HG02981 (cell line): ENCODE data around the gene OR52I2.

ENCODE experiments used
- ATAC-seq: cut with Tn5 transposase; IDR thresholded peaks from one replicate; pipeline ENCODE4 v1.9.1; 2021; ENCODE audit warnings: mild to moderate bottlenecking, moderate library complexity; ENCODE audit not compliant: unreplicated experiment

Gene OR52I2

DNA sequence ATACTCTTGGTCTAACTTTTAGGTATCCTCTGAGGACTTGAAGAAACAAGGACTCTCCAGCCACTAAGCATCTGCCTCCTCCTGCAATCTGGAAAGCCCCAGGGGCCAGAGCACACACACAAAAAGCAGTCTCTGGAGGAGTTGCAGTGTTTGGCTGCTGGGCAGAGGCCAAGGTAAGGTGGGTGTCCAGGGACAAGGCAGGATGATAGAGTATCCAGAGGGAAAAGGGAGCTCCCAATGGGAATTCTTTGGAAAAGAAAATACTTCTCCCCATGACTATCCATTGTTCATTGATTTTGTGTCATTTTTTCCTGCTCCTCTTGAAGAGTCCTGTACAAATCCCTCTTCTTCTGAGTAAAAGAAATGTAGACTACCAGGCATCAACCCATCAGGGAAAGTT, at the start of gene OR52I2:
TSS of gene OR52I2 (plus strand) at position 301 of the 400 bp plus-strand sequence.
- ATAC-seq = no peak

DNA sequence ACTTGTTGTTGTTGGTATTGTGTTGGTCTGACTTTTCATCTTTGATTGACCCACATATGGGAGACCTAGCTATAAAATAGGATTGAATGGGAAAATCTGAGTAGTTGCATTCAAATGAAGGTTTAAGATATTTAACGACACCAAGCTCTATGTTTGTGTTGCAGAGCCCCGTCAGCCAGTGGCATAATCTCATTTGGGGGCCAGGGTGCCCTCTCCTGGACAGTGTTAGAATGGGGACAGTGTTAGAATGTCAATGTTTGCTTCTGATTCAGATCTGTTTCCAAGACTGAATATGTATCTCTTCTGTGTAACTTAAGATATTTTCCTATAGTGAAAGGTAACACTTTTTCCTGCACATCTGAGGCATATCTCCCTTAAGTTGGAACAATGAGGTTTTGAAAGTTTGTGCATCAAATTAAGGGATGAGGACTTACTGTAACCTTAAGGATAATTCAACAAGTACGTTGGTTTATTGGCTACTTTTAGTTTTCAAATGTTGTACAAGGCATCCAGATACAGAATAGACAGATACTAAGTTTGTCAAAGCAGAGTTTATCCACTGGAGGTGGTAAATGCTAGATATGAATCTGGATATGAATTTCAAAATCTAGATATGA, 41.8 kb upstream of the OR52I2 start:
- ATAC-seq = no peak

DNA sequence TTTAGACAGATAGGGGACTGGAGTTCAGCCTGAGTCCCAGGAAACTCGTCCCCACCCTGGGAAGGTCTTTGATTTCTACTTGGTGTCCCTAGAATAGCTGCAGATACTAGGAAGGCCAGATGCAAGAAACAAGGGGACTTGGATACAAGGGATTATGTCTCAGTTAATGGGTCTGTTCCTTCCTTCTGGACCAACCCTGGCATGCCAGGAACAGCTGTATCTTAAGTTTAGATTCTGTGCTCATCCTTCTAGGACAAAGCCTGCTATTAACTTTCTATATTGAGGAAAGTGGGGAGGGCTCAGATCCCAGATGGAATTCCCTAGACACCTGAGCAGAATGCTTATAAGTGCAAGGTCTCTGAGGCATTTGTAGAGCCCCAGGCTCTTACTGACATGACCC, 40.5 kb upstream of the OR52I2 start:
- no peak for ATAC-seq

DNA sequence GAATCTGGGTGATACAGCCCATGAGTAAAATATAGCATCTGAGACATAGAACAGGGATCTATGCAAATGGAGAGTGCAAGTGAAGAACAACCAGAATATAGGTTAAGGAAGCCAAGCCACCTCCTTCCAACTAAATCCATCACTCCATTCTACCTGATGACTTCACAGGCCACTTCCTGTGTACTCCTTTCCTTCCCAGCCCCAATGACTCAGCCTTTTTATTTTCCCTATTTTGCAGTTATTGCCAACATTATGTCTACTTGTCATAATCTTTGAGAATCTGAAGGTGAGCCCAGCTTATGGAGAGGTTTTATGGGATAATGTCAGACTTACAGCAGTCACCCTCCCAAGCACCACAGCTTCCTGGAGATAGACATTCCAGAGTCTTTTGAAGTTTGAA, 38.0 kb upstream of the OR52I2 start:
- no peak for ATAC-seq

DNA sequence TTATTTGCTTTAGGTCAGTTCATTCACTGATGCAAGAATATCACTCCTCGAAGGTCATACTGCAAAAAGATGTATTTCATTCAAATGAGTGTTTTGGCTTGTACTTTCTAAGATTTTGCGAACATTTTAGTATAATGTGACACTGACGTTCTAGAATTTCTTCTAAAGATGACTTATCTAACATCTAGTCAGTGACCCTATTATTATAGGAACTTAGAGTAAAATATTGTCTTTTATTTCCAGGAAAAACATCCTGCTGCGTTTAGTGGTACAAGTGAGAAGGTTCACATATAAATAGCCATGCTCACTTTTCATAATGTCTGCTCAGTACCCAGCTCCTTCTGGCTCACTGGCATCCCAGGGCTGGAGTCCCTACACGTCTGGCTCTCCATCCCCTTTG, 36.7 kb upstream of the OR52I2 start, which contains the start of gene OR52M1:
TSS of gene OR52M1 (plus strand) at position 301 of the 400 bp plus-strand sequence. CDS start at position 301, 0 bp downstream.
- no peak for ATAC-seq

DNA sequence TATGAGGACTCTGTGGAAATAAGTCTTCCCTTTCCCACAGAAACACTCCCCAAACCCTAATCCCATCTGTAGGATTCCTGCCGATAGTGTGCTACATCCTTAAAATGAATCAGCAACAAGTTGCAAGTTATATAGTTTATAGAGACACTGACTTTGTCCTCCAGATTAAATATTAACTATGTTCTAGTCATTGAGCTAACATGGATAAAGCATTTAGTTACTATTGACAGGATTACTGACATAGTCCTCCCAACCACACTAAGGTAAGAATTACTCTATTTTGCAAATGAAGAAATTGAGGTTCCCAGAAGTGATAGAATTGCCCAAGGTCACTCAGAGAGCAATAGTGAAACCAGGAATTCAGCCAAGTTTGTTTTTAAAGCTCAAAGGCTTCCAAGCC, 34.7 kb upstream of the OR52I2 start:
- no peak for ATAC-seq

DNA sequence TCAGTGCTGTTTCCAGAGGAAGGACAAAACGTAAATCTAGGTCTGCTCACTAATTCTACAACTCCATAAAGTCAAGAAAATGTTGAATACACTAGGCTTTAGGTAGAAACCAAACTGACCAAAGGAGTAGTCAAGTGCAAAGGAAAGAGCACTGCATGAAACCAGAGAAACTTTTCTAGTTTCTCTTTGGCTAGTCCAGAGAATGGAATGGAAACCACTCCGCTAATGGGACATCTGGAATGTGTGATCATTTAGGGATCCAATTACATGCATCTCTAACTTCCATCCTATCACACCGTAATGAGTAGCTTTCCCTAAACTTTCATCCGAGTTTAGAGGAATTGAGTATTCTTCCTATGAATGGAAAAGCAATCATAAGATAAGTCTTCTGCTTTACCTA, 34.1 kb upstream of the OR52I2 start:
- ATAC-seq = no peak

DNA sequence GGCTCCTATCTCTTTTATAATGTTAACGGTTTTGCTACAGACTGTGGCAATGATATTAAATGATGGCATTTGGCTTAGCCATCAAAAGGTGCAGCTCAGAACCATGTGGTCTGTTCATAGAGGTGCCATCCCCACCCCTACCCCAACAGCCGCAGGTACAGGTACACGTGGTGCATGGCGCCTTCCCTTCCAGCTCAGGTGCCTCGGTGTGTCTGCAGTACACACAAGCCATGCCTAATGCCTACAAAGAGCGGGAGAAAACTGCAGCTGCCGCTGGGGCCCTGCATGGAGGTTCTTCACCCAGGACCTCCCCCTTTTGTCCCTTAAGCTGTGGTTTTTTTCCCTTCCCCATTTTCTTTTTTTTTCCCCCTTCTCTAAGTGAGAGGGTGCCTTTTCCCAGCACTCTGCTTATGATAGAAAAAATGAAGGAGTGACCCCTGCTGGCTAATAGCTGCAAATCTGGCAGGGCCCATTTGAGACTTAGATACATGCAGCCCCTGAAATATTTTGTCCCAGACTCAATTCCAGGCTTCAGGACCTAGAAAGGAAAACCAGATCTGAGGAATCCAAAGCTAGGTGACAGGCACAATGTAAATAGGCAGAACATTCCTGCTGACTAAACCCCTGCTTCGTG, 30.1 kb upstream of the OR52I2 start:
- ATAC-seq = no peak

DNA sequence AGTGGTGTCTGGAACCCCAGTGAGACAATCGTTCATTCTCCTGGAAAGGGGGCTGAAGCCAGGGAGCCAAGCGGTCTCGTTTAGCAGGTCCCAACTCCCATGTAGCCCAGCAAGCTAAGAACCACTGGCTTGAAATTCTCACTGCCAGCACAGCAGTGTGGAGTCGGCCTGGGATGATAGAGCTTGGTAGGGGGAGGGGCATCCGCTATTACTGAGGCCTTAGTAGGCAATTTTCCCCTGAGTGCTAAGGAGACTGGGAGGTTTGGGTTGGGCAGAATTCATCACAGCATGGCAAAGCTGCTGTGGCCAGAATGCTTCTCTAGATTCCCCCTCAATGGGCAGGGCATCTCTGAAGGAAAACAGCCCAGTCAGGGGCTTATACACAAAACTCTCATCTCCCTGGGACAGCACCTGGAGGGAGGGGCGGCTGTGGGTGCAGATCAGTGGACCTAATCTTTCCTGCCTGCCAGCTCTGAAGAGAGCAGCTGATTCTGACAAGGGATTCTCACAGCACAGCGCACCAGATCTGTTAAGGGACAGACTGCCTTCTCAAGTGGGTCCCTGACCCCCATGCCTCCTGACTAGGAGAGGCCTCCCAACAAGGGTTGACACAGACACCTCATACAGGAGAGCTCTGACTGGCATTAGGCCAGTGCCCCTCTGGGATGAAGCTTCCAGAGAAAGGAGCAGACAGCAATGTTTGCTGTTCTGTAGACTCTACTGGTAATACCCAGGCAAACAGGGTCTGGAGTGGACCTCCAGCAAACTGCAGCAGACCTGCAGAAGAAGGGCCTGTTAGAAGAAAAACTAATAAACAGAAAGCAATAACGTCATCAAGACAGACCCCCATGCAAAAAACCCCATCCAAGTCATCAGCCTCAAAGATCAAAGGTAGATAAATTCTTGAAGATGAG, 21.8 kb upstream of the OR52I2 start:
- no peak for ATAC-seq

DNA sequence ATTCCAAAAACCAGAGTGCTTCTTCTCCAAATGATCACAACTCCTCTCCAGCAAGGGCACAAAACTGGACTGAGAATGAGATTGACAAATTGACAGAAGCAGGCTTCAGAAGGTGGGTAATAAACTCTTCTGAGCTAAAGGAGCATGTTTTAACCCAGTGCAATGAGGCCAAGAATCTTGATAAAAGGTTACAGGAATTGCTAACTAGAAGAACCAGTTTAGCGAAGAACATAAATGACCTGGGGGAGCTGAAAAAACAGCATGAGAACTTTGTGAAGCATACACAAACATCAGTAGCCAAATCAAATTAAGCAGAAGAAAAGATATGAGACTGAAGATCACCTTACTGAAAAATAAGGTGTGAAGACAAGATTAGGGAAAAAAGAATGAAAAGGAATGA, 21.1 kb upstream of the OR52I2 start:
- ATAC-seq = no peak

DNA sequence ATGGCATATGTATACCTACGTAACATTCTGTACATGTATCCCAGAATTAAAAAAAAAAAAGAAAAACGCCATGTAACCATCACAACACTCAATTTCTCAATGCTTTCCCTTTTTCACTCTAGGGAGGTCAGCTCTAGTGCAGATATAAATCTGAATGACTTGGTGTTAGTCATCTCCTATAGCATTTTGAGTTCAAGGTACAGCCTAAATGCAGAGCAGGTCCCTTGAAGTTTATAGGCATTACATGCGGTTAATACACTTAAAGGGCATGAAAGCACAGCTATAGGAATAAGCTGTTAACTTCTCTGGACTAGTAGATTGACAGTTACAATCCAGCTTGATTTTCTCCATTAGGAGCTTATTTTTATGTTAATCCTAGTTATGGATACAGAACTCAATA, 16.2 kb upstream of the OR52I2 start:
- no peak for ATAC-seq

DNA sequence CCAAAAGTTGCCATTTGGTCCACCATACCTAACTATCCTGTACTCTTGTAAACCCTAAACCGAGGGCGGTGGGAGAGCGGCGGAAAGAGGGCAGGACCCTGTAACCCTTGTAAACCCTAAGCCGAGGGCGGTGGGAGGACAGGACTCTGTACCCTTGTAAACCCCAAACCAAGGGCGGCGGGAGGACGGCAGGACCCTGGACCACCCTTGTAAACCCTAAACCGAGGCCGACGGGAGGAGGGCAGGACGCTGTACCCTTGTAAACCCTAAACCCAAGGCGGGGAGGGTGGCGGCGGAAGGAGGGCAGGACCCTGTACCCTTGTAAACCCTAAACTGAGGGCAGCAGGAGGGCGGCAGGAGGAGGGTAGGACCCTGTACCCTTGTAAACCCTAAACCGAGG, 12.5 kb upstream of the OR52I2 start:
- no peak for ATAC-seq

DNA sequence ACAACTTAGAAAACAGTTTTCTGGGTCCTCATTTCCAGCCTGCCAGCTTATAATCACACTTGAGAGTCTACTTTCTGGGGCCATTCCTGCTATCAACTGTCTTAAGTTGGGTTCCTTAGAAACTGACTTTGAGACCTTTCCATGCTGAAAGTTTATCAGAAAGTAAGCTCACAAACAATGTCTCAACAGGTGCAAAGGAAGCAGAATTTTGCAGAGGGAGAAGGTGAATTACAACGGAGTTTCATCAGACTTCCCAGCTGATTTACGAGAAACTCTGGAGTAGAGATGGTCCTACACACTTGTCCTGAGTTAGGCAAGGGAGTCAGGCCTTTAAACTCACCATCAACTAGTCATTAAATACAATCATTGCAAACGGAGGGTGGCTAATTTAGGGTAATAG, 4.7 kb upstream of the OR52I2 start:
- ATAC-seq = no peak

DNA sequence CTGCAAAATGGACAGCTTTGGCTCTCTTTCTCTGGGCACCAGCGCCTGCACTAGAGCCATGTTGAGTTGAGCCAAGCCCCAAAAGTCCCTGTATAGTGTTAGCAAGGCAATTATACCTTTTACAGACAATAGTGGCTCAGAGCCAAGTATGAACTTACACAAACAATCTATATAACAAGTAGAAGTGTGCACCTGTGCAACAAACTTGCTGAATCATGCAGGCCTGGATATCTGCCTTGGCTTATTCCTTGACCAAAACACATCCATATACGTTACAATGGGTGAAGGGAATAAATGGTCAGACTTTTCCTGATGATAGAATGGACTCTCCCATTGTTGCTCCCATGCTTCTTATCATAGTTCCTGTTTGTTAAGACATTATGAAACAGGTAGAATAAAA, 3.8 kb upstream of the OR52I2 start:
- ATAC-seq = no peak

DNA sequence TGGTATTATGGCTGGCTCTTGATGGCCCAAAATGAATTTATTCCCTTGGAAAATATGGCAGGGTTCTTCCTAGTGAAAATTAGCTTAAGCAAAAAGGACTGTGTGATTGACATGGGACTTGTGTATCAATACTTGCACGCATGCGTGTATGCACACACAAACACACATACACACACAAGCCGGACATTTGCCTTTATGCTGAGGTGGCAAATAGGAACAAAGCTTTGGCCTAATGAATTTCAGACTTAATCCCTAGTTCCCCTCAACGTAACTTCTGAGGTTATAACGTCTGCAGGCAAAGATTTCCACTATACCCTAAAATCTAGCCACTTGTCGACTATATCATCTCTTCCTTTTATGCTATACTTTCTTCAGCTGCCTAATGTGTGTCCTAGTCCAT, 2.9 kb upstream of the OR52I2 start:
- ATAC-seq = no peak

DNA sequence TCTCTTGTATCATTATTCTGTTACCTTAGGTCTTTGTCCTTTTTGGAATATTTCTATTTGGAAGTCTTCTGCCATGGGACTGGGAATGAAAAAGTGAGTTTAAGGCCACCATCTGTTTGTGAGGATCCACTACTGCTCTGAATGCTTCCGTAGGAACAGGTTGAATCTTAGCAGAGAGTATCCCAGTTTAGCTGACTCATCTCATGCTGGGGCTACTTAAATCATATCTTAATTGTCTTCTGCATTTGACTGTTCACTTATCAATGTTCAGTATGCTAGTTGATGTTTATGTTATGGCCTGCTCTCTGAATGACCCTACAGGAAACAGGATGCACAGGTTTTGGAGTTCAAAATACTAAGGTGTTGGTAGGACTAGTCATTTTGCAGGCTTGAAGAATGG, 1.4 kb upstream of the OR52I2 start:
- ATAC-seq = no peak

DNA sequence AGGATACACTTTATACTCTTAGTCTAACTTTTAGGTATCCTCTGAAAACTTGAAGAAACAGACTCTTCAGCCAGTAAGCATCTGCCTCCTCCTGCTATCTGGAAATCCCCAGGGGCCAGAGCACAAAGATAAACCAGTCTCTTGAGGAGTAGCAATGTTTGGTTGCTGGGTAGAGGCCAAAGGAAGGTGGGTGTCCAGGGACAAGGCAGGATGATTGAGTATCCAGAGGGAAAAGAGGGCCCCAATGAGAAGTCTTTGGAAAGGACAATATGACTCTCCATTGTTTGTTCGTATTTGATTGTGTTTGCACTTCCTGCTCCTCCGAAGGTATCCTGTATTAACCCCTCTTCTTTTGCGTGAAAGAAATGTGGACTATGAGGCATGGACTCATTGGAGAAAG, 7.5 kb downstream of the OR52I2 start:
- ATAC-seq = no peak

DNA sequence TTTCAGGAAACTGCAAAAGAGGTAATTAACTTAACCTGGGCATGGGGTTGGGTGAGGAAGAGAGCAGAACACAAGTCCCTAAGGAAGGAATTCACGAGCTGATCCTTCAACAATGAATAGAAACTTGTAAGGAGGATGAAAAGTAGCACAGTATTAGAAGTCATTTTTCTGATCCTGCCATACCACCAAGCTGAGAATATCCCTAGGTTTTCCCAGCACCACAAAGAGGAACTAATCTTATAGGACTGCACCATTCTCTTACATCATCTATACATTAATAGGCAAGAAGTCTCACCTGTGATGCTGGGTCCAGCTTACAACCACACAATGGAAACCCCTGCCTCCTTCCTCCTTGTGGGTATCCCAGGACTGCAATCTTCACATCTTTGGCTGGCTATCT, 12.2 kb downstream of the OR52I2 start, which contains the start of gene OR52I1:
TSS of gene OR52I1 (plus strand) at position 301 of the 400 bp plus-strand sequence. CDS start at position 301, 0 bp downstream.
- no peak for ATAC-seq

DNA sequence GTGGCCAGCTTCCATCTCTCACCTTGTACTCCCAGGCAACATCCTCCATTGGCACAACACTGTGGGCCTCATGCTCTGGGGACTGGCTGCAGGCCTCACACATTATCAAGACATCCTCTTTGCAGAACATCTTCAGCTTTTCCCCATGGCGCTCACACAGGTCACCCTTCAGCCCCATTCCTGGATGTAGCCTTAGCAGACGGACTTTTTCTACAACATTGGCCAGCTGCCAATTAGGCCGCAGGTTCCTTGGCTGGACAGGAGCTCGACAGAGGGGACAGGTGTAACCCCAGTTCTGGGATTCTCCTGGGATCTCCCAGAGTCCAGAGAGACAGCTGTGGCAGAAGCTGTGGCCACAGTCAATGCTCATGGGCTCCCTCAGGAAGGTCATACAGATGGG, 23.5 kb downstream of the OR52I2 start:
- no peak for ATAC-seq

DNA sequence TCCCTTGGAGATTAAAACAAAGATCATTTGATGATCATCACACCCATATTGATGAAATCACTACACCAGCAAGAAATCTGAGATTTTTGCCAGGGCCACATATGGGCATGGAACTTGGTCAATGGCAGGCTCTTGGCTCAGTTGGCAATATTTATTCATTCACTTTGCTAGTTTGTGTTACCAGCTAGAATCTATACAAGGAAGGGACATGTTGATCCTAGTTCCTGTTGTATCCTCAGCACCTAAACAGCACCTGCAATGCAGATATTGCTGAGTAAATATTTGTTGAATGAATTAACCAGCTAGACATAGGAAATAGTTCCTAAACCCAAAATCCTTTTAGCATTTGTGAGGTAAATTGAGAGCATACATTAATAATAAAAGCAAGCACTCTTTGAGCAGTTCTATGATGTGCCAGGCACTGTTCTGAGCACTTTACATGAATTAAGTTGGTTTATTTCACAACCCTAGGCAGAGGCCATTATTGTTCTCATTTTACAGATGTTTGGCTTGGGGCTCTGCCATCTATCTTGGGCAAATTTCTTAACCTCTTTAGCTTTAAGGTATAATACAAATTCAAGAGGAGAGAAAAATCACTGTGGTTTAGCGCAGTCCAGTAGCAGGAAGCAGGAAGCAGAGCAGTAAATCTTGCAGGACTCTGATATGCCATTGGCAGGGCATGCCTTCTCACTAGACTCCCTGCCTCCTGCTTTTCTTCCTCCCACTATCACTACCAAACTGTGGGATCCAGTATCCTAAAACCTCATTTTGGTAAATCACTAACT, 24.9 kb downstream of the OR52I2 start:
- ATAC-seq = no peak

DNA sequence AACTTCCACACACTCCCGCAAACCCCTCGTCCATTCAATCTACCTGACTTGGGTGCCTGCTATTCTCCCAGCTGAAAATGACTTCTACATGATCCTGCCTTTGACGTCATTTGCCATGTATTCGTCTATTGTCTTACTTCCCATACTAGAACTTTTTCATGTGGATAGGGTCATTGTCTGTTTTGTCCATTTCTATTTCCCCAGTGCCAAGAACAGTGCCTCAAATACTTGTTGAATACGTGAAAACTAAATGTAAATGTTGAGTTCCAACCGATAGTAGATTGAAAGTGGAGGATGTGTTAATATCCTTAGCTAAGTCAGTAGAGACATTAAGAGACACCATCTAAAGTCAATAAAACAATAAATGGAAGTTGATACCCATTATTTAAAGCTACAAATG, 25.6 kb downstream of the OR52I2 start:
- ATAC-seq = no peak
